GM06990 (cell line): ENCODE measurements around the gene ANKDD1A.

Source experiments
- DNase-seq: peaks from one replicate; pipeline ENCODE4 v3.0.0-alpha.2; 2011; ENCODE audit not compliant: insufficient read length; ENCODE audit errors: extremely low read depth
- H3K27me3 ChIP-seq: replicated peaks from 2 replicates; pipeline ENCODE4 v1.6.0; 2011; ENCODE audit warnings: low read length; ENCODE audit not compliant: control insufficient read depth, insufficient read depth
- H3K36me3 ChIP-seq: 2 replicates; pipeline ENCODE4 v1.5.1; 2011; ENCODE audit warnings: low read length; ENCODE audit not compliant: control insufficient read depth, insufficient read depth
- H3K4me3 ChIP-seq: replicated peaks from 2 replicates; pipeline ENCODE4 v1.5.1; 2011; ENCODE audit warnings: low read depth, mild to moderate bottlenecking, control low read depth, low read length
- CTCF ChIP-seq: IDR thresholded peaks from 2 replicates; pipeline ENCODE4 v1.5.1; 2011; ENCODE audit warnings: low read length, control low read depth, mild to moderate bottlenecking, inconsistent platforms; ENCODE audit not compliant: insufficient read depth, poor library complexity, severe bottlenecking

The ANKDD1A gene

GRCh38 chr15:64987136-64987535, 75.4 kb downstream of the ANKDD1A start:
- TF ChIP-seq CTCF, result no peak
- DNase-seq, result no peak
- H3K4me3 ChIP-seq, result no peak overlapping the region

GRCh38 chr15:64989416-64990167, 77.9 kb downstream of the ANKDD1A start, which contains the start of gene SPG21:
Gene SPG21, minus strand, starts transcription at chr15:64989914. Its CDS starts 6,345 bp downstream, at chr15:64983569.
- TF ChIP-seq CTCF, result no peak
- DNase-seq, result peak; percentile 97
- Histone ChIP-seq H3K27me3 (no peaks in the 10 kb centered on the region), H3K4me3 (peak within 1 kb of the TSS; percentile 100), H3K36me3 (peaks cover 1% of the 10 kb centered on the region; the same call in 1 of the 2 replicates)

More at GRCh38 chr15:64987136-64987535, 75.4 kb downstream of the ANKDD1A start:
- H3K36me3 ChIP-seq, result peaks cover 3% of the 10 kb centered on the region
- no peaks in the 10 kb centered on the region for H3K27me3 ChIP-seq

- DNase-seq, result no peak
These were observed 78.4 kb downstream of the ANKDD1A start for GRCh38 chr15:64990168-64990470.

GRCh38 chr15:64991536-64992135, 79.9 kb downstream of the ANKDD1A start:
- H3K27me3 ChIP-seq, result no peaks in the 10 kb centered on the region
- TF ChIP-seq CTCF, result no peak
- no peak for DNase-seq
- H3K36me3 ChIP-seq, result peaks cover 1% of the 10 kb centered on the region; the same call in 1 of the 2 replicates
- no peak overlapping the region for H3K4me3 ChIP-seq

More at GRCh38 chr15:64990168-64990470, 78.4 kb downstream of the ANKDD1A start:
- Histone ChIP-seq H3K36me3 (peaks cover 1% of the 10 kb centered on the region; the same call in 1 of the 2 replicates), H3K27me3 (no peaks in the 10 kb centered on the region), H3K4me3 (peak overlapping the region; percentile 69)
- TF ChIP-seq CTCF, result no peak

GRCh38 chr15:64993290-64993689, 81.6 kb downstream of the ANKDD1A start:
- DNase-seq, result no peak
- Histone ChIP-seq H3K4me3 (no peak overlapping the region), H3K36me3 (no peaks in the 10 kb centered on the region), H3K27me3 (no peaks in the 10 kb centered on the region)
- TF ChIP-seq CTCF, result no peak
